Aorta (tissue), 5 donors: ENCODE measurements around the gene KCNIP3. TPM values are rescaled to one million over a fixed set of nuclear protein-coding genes. Genes with fewer than 3 reads are reported as not detected.

Experiments used
- ATAC-seq: fragments of 200-7000 bp; cut with Tn5 transposase; one replicate; pipeline ENCODE4 v1.9.1; 2022; ENCODE audit warnings: moderate library complexity; ENCODE audit not compliant: low FRiP score
- DNase-seq, 2 donors: peaks; one replicate each; pipeline ENCODE4 v3.0.0-alpha.2; 2020
- H3K27ac ChIP-seq, 2 donors: one replicate each; pipeline ENCODE4 v1.5.1; 2013; ENCODE audit warnings: low read length in 2 of 2, mild to moderate bottlenecking in 2 of 2, moderate library complexity in 2 of 2, control low read depth in 1 of 2, inconsistent platforms in 1 of 2, low read depth in 1 of 2
- H3K27me3 ChIP-seq, 2 donors: one replicate each; pipeline ENCODE4 v1.6.1; 2013; ENCODE audit warnings: control low read depth in 1 of 2, low read length in 1 of 2, mild to moderate bottlenecking in 1 of 2, moderate library complexity in 1 of 2; ENCODE audit not compliant: insufficient read depth in 2 of 2, control insufficient read depth in 1 of 2
- H3K36me3 ChIP-seq, 2 donors: one replicate each; pipeline ENCODE4 v1.6.1; 2013; ENCODE audit warnings: control low read depth in 1 of 2, low read length in 1 of 2, mild to moderate bottlenecking in 1 of 2; ENCODE audit not compliant: insufficient read depth in 2 of 2, control insufficient read depth in 1 of 2
- H3K4me1 ChIP-seq, 2 donors: one replicate each; pipeline ENCODE4 v1.6.1; 2013; ENCODE audit warnings: low read length in 2 of 2, control low read depth in 1 of 2, mild to moderate bottlenecking in 1 of 2, moderate library complexity in 1 of 2; ENCODE audit not compliant: insufficient read depth in 2 of 2, control insufficient read depth in 1 of 2
- H3K4me3 ChIP-seq, 2 donors: one replicate each; pipeline ENCODE4 v1.5.1; 2013; ENCODE audit warnings: low read length in 2 of 2, control low read depth in 1 of 2, mild to moderate bottlenecking in 1 of 2
- H3K9me3 ChIP-seq: one replicate; pipeline ENCODE4 v1.6.1; 2013; ENCODE audit warnings: mild to moderate bottlenecking, low read length; ENCODE audit not compliant: control insufficient read depth
- WGBS, 2 donors: extraction: QIAGEN DNeasy Blood & Tissue Kit; methylation state at CpG; one replicate each; pipeline ENCODE4 v1.1.7; 2013; 5-methylcytosine and 5-hydroxymethylcytosine counted together
- intact Hi-C, 2 donors: fragments of 100-400 bp; cut with DNase I; formaldehyde crosslinking; loops; one replicate each; pipeline versions ENCODE4 v1.14.2 to v1.15.0; 2022
- polyA plus RNA-seq, 2 donors: library from polyadenylated mRNA; stranded (reverse); fragments of 200-250 nt; gene quantifications; one replicate each; pipeline ENCODE4 v1.2.3, GENCODE V29; 2013
- total RNA-seq, 2 donors: library from RNA; stranded (reverse); fragmentation: NEBNext Ultra II Directional; extraction: Animal tissue kit (Norgen Biotek cat#: 25700); gene quantifications; one replicate each; pipeline ENCODE4 v1.2.1, GENCODE V29; 2021
- donor health status: healthy with polysubstance abuse.
- donor health status: Bipolar disorder and iron deficiency.
- donor health status: DM: no; HTN: no; CAD: no.
- donor health status: DM: no; HTN: no; CAD: no.
- donor health status: DM: yes; HTN: yes; CAD: no.

KCNIP3 gene
- total and polyA plus RNA-seq, 4 donors, result 2.9 to 10.7 (median 7.7) TPM

DNA sequence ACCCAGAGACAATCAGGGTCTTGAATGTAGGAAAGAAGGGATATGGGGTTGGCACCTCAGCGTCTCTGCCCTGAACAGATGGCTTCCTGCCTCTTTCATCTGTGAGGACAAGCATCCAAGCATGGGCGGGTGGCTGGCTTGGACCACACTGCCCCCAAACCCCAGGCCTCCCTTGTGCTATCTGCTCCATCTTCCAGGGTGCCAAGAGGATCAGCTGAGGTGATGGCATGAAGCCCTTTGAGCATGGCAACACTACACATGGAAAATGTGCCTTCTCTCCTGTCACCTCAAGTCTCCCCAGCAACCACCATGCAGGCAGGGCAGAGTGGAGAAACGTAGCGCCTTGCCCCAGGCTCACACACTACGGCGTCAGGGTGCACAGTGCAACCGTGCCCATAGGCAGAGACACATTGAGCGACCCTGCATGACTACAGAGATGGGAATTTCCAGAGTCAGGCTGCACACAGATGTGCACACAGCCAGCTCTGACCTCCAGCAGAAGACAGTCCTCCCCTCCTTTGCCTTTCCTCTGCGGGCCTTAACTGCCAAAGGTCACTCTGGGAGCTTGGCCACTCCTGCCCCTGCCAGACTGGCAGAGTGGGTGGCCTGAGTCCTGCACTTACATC lies 1.5 kb downstream of the KCNIP3 start:
- no peaks in the 10 kb centered on the region for H3K4me1 ChIP-seq
- ATAC-seq (no peak), DNase-seq (no peak)
- no peaks in the 10 kb centered on the region for H3K27me3 ChIP-seq
- no peak overlapping the region for H3K4me3 ChIP-seq
- H3K9me3 ChIP-seq, result no peaks in the 10 kb centered on the region
- no peaks in the 10 kb centered on the region for H3K36me3 ChIP-seq
- intact Hi-C loops, result no loop called here
- WGBS, 2 donors, result 83 to 92% methylated on average over 9 of the region's 9 CpGs
- H3K27ac ChIP-seq, result no peak overlapping the region

DNA sequence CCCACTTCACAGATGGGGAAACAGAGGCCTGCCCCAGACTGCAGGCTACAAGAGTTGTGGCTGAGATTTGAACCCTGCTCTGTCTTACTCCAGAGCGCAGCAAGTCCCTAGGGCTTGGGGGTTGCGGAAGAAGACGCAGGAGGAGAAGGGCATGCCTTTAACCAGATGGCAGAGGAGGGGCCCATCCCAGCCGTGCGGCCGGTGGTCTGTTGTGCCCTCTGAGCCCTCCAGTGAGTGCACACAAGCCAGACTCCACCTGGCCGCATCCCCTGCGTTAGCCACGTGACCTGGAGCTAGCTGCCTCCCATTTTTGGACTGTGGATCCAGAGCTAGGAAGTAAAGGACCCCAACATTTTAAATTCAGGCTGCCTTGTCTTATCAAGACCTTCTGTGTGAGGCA lies 2.8 kb downstream of the KCNIP3 start:
- WGBS, 2 donors, result 85 to 91% methylated on average over 9 of the region's 9 CpGs
- Histone ChIP-seq H3K27me3 (no peaks in the 10 kb centered on the region), H3K27ac (no peak overlapping the region), H3K9me3 (no peaks in the 10 kb centered on the region), H3K36me3 (no peaks in the 10 kb centered on the region), H3K4me3 (no peak overlapping the region), H3K4me1 (no peaks in the 10 kb centered on the region)
- intact Hi-C loops, result no loop called here
- no peak for DNase-seq
- no peak for ATAC-seq

DNA sequence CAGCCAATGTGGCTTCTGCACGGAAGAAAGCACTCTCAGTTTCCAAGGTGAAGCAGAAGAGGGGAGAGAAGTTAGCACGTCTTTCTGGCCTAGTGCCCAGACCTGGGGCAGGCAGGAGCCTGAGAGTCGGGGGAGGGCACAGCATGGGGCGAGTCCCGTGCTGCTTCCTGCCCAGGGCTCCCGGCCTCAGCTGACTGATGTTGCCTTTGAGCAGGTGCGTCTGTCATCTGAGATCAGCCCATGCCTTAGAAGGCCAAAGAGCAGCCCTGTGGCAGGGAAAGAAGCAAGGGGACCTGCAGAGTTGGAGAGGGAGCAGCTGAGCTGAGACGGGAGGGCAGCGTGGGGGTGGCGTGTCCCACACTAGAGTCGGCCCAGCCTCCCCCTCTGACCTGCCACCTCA lies 3.3 kb downstream of the KCNIP3 start:
- 44 to 53% methylated on average over 11 of the region's 11 CpGs for WGBS, 2 donors
- H3K27me3 ChIP-seq, result no peaks in the 10 kb centered on the region
- H3K4me1 ChIP-seq, result no peaks in the 10 kb centered on the region
- DNase-seq (no peak), ATAC-seq (no peak)
- intact Hi-C loops, result no loop called here
- H3K27ac ChIP-seq, result no peak overlapping the region
- H3K36me3 ChIP-seq, result no peaks in the 10 kb centered on the region
- H3K4me3 ChIP-seq, result no peak overlapping the region
- H3K9me3 ChIP-seq, result no peaks in the 10 kb centered on the region

DNA sequence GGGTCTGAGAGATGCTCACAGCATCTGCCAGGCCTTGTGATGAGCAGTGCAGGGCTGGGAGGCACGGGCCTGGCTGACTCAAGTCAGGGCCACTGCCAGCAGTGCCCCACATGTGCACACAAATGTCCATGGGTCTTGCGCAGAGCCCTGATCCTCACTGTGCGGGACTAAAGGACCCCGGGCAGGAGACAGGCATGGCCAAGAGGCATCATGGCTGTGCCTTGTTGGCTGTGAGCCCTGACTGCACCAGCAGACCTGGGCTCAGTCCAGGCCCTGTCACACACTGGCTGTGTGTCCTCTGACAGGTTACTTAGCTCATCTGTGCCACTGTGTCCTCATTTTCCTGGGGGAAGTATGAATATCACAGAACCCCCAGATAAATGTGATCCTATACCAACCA lies 4.0 kb downstream of the KCNIP3 start:
- Histone ChIP-seq H3K4me3 (no peak overlapping the region), H3K36me3 (no peaks in the 10 kb centered on the region), H3K27me3 (no peaks in the 10 kb centered on the region), H3K27ac (no peak overlapping the region), H3K4me1 (no peaks in the 10 kb centered on the region), H3K9me3 (no peaks in the 10 kb centered on the region)
- no peak for ATAC-seq
- 70 to 77% methylated on average over 4 of the region's 4 CpGs for WGBS, 2 donors
- intact Hi-C loops, result no loop called here
- no peak for DNase-seq

DNA sequence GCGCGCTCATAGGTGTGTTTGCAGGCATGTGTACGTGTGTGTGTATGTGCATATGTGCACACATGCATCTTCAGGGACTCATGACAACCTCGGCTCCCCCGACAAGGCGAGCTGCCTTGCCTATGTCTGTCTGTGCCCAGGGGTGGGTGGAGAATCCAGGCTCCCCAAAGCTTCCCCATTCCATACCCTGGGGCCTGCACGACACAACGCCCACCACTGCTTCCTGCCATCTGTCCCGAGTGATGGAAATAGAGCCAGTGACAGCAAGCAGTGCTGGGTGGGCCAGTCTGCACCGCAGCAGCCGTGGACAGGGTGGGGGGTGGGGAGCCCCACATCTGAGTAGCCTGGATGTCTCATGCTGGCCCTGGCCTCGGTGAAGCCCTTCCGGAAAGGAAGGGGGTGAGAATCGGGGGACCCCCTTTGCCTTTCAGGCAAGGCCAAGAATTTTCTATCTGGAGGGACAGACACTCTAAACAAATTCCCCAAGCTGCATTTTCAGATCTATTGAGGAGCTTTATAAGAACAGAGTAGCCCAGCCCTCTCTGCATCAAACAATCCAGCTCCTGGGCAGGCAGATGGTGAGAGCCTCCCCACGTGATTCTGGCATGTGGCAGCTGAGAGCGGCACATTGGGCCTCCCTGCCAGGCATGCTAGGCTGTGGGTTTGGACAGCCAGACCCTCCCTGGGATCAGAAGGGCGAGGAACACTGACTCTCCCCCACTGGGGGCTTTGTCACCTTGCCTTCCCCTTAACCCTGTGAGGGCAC lies 4.9 kb downstream of the KCNIP3 start:
- no peaks in the 10 kb centered on the region for H3K4me1 ChIP-seq
- H3K36me3 ChIP-seq, result no peaks in the 10 kb centered on the region
- ATAC-seq, result no peak
- H3K27ac ChIP-seq, result no peak overlapping the region
- H3K9me3 ChIP-seq, result no peaks in the 10 kb centered on the region
- no peak for DNase-seq
- intact Hi-C loops, result no loop called here
- H3K27me3 ChIP-seq, result no peaks in the 10 kb centered on the region
- 82 to 84% methylated on average over 17 of the region's 17 CpGs for WGBS, 2 donors
- H3K4me3 ChIP-seq, result no peak overlapping the region

DNA sequence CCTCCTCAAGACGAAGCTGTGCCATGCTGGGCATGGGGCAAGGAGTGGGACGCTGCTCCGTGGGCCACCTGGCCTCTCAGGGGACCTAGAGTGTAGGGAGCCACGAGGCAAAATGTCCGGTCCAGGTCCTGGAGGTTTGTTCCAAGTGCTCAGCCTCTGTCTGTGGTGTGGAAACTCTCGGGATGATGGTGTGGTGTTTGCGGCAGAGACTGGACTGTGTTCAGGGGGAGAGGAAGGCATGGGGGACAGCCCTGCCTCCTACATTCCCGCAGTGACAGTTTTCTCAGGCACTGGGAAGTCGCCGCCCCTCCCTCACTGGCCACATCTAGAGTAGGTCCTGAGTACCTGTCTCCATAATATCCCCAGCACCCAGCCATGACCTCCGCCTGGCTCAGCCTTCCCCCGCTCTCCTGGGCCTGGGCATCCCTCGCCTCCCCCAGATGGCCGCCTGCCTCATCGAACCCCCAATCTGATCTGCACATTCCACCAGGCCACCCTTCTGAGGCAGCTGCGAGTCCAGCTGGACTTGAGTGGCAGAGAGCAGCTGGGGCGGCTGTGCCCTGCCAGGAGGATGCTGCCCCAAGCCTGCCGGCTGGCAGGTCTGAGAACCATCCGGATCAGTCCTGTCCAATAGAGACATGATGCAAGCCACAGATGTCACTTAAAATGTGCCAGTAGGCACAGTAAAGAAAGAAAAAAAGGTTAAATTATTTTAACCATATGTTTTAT lies 6.2 kb downstream of the KCNIP3 start:
- H3K27me3 ChIP-seq, result no peaks in the 10 kb centered on the region
- 92 to 94% methylated on average over 19 of the region's 19 CpGs for WGBS, 2 donors
- no peaks in the 10 kb centered on the region for H3K4me1 ChIP-seq
- H3K9me3 ChIP-seq, result no peaks in the 10 kb centered on the region
- no peak overlapping the region for H3K27ac ChIP-seq
- H3K4me3 ChIP-seq, result no peak overlapping the region
- intact Hi-C loops, result no loop called here
- DNase-seq (no peak), ATAC-seq (no peak)
- H3K36me3 ChIP-seq, result no peaks in the 10 kb centered on the region

DNA sequence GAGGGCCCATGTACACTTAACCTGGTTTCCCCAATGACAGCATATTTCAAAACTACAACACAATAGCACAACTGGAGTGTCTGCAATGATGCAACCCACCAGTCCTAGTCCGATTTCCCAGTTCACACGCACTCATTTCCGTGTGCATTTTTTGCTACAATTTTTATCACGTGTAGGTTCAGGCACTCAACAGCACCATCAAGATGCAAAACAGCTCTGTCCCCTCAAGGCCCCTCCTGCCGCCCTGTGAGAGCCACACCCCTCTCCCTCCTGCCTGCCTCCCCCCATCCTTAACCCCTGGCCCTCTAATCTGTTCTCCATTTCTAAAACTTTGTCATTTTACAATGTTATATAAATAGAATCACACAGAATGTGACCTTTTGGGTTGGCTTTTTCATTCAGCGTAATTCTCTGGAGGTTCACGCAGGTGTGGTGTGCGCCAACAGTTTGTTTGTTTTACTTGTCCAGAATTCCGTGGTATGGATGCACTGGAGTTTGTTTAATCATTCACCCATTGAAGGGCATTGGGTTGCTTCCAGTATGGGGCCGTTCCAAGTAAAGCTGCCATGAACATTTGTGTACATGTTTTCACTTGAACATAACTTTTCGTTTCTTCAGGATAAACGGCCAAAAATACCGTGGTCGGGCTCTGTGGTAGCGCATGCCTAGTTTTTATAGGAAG lies 8.4 kb downstream of the KCNIP3 start:
- DNase-seq (no peak), ATAC-seq (no peak)
- no peaks in the 10 kb centered on the region for H3K9me3 ChIP-seq
- 7% methylated on average over 15 of the region's 15 CpGs for WGBS, 2 donors
- no peaks in the 10 kb centered on the region for H3K36me3 ChIP-seq
- no peak overlapping the region for H3K4me3 ChIP-seq
- intact Hi-C loops, result no loop called here
- no peak overlapping the region for H3K27ac ChIP-seq
- H3K27me3 ChIP-seq, result no peaks in the 10 kb centered on the region
- H3K4me1 ChIP-seq, result no peaks in the 10 kb centered on the region

DNA sequence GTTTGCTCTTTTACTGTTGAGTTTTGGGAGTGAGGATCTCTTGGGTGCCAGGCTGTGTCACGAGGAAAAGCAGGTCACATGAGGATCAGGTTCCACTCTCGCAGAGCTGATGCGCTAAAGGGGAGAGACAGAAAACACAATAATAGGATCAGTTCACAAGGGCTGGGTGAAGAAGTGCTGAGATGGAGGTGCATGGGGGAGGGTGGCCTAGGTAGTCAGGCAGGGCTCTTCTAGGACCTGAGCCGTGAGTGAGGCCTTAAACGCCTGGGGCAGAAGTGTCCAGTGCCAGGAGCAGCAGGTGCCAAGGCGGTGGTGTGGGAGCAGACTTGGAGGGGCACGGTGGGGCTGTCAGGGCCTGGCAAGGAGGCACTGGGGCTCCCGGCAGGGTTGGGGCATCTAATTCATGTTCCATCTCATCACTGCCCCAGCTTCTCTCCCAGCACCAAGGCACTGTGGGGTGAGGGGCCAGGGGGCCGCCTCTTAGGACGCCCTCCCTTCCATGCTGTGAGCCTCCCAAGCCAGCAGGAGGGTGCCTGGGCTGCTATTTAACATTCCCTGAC lies 9.3 kb downstream of the KCNIP3 start:
- WGBS, 2 donors, result 53 to 69% methylated on average over 10 of the region's 10 CpGs
- no peak overlapping the region for H3K27ac ChIP-seq
- no peaks in the 10 kb centered on the region for H3K27me3 ChIP-seq
- ATAC-seq (no peak), DNase-seq (no peak)
- no peaks in the 10 kb centered on the region for H3K4me1 ChIP-seq
- intact Hi-C loops, result no loop called here
- no peaks in the 10 kb centered on the region for H3K36me3 ChIP-seq
- no peak overlapping the region for H3K4me3 ChIP-seq
- H3K9me3 ChIP-seq, result no peaks in the 10 kb centered on the region
